Measurements from ENCODE around the gene BHMT. TPM values are rescaled to one million over a fixed set of nuclear protein-coding genes. Genes with fewer than 3 reads are reported as not detected.
A peak's percentile ranks its signal among the peaks of the same experiment; 100 is the strongest.

The BHMT gene, protein sequence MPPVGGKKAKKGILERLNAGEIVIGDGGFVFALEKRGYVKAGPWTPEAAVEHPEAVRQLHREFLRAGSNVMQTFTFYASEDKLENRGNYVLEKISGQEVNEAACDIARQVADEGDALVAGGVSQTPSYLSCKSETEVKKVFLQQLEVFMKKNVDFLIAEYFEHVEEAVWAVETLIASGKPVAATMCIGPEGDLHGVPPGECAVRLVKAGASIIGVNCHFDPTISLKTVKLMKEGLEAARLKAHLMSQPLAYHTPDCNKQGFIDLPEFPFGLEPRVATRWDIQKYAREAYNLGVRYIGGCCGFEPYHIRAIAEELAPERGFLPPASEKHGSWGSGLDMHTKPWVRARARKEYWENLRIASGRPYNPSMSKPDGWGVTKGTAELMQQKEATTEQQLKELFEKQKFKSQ
- not detected for polyA plus RNA-seq (ENCODE audit: low read depth in 6 of 6)

- Mint-ChIP-seq H3K4me1 (peaks cover 0 to 4% (median 2%) of the 10 kb centered on the region in 3 donors), H3K27me3 (peaks cover 54 to 66% (median 57%) of the 10 kb centered on the region in 3 donors)
Measured at GRCh38 chr5:79111387-79111959, at the start of gene BHMT. Gene BHMT (plus strand): TSS chr5:79111809. CDS start chr5:79111886, 77 bp downstream.

GRCh38 chr5:79062436-79062835 lies 49.2 kb upstream of the BHMT start:
- DNase-seq (no peak), ATAC-seq (ENCODE audit: low read depth in 2 of 2) (no peak)
- H3K4me3 Mint-ChIP-seq, result no peak overlapping the region
- H3K36me3 Mint-ChIP-seq, result no peaks in the 10 kb centered on the region
- no peak overlapping the region for H3K27ac Mint-ChIP-seq
- no peaks in the 10 kb centered on the region for H3K4me1 Mint-ChIP-seq
- no peaks in the 10 kb centered on the region for H3K9me3 Mint-ChIP-seq
- H3K27me3 Mint-ChIP-seq, result peaks cover 26 to 27% (median 26%) of the 10 kb centered on the region in 3 donors

More at GRCh38 chr5:79111387-79111959, at the start of gene BHMT:
- ATAC-seq (ENCODE audit: low read depth in 2 of 2) (no peak), DNase-seq (no peak)
- Mint-ChIP-seq H3K4me3 (no peak within 1 kb of the TSS), H3K27ac (no peak within 1 kb of the TSS), H3K36me3 (no peaks in the 10 kb centered on the region), H3K9me3 (no peaks in the 10 kb centered on the region)

DNA sequence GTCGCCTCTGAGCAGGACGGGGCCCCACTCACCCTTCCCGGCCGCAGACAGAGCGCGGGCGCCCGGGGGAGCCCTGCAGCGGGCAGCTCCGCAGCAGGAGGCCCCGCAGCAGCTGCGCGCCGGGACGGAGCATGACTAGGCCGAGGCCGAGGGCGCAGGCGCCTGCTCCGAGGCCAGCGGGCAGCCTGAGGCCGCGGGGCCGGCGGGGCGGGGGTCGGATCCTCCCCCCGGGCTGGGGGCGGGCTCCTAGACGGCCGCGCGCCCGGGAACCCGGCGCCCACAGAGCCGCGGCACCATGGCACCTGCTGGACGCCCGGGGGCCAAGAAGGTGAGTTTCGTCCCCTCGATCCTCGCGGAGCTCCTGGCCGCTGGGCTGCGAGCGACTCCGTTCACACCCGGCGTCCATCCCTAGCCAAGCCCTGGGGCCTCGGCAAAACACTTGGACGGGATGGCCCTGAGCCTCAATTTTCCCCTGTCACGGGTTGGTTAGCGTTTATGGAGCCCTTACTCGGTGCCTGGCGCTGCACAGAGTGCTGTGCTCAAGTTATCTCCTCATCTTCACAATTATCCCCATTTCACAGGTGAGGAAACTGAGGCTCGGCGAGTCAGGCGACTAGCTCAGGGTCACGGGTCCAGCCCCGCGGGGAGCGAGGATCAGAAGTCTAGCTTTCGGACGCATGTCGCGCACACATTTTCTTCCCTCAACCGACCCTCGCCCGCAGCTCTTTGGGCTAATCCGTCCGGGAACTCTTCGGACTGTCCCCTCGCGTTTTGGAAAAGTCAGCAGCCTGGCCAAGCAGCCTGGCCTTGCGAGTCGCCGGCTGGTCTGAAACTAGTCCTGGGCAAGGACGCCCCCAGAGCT lies 41.9 kb upstream of the BHMT start, which contains the start of the genes BHMT2 and DMGDH:
TSS of gene BHMT2 (plus strand) at position 280 of the 862 bp plus-strand sequence. CDS start at position 296, 16 bp downstream.
TSS of gene DMGDH (minus strand) at position 187 of the 862 bp plus-strand sequence. CDS start at position 133, 54 bp downstream.
- no peak for DNase-seq
- H3K4me1 Mint-ChIP-seq, result peaks cover 0 to 2% (median 0%) of the 10 kb centered on the region in 3 donors
- ATAC-seq (ENCODE audit: low read depth in 2 of 2), result no peak
- H3K36me3 Mint-ChIP-seq, result peaks cover 0 to 3% of the 10 kb centered on the region in 2 donors
- peaks cover 34 to 50% (median 45%) of the 10 kb centered on the region in 3 donors for H3K27me3 Mint-ChIP-seq
- peak within 1 kb of the TSS in 1 of 6 donors; percentile 37 for H3K27ac Mint-ChIP-seq
- peak within 1 kb of the TSS in 1 of 8 donors; percentile 50 for H3K4me3 Mint-ChIP-seq
- peaks cover 0 to 23% (median 4%) of the 10 kb centered on the region in 7 donors for H3K9me3 Mint-ChIP-seq

DNA sequence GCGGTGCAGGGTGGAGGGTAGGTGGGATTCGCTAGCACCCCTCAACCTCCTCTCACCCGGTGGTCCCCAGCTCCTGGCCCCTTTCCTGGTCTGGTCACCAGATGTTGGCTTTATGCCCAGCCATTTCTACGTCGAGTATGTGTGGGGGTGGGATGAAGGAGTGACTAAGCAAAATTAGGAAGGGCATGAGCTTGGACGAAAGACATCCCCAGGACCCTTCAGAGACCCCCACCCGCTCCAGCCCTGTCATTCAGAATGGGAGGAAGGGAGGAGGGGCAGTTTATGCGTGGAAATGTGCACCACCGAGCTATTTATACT lies 41.3 kb upstream of the BHMT start:
- Mint-ChIP-seq H3K36me3 (peaks cover 0 to 3% of the 10 kb centered on the region in 2 donors), H3K4me1 (peaks cover 0 to 2% (median 0%) of the 10 kb centered on the region in 3 donors), H3K27ac (peak overlapping the region in 1 of 6 donors; percentile 37), H3K9me3 (peaks cover 0 to 23% (median 4%) of the 10 kb centered on the region in 7 donors), H3K4me3 (no peak overlapping the region), H3K27me3 (peaks cover 34 to 51% (median 45%) of the 10 kb centered on the region in 3 donors)
- DNase-seq (no peak), ATAC-seq (ENCODE audit: low read depth in 2 of 2) (no peak)

- peaks cover 0 to 3% of the 10 kb centered on the region in 2 donors for H3K36me3 Mint-ChIP-seq
- no peaks in the 10 kb centered on the region for H3K4me1 Mint-ChIP-seq
- H3K4me3 Mint-ChIP-seq, result no peak overlapping the region
- no peak overlapping the region for H3K27ac Mint-ChIP-seq
- peaks cover 21 to 48% (median 35%) of the 10 kb centered on the region in 3 donors for H3K27me3 Mint-ChIP-seq
- peaks cover 0 to 13% (median 4%) of the 10 kb centered on the region in 7 donors for H3K9me3 Mint-ChIP-seq
- ATAC-seq (ENCODE audit: low read depth in 2 of 2) (no peak), DNase-seq (no peak)
Measured at GRCh38 chr5:79074641-79075040, 37.0 kb upstream of the BHMT start.

DNA sequence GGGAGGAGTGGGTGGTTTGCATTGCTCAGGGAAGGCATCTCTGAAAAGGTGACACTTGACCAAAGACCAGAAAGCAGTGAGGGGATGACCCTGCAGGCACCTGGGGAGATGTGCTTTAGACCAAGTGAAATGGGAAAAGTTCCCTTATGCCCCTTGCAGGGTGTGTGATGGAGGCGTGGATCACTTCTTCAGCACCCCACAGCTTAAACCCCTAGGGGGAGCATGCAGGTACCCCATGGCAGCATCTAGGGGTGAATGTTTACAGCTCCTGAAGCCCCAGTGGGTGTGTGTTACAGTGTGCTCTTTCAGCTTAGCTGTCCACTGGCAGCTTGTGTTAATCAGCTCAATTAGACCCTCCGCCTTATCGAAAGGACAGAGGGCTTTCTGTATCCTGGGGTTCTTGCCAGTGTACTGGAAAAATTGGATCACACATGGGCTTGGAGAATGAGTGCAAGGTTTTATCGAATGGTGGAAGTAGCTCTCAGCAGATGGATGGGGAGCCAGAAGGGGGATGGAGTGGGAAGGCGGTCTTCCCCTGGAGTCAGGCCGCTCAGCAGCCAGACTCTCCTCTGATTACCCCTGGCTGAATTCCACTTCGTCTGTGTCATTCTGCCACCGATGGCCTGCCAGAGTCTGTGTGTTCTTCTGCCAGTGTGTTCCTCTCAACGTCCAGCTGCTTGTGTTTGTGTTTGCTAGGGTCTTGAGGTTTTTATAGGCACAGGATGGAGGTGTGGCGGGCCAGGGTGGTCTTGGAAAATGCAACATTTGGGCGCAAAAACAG lies 35.8 kb upstream of the BHMT start:
- no peak overlapping the region for H3K27ac Mint-ChIP-seq
- H3K4me1 Mint-ChIP-seq, result no peaks in the 10 kb centered on the region
- ATAC-seq (ENCODE audit: low read depth in 2 of 2) (no peak), DNase-seq (no peak)
- H3K9me3 Mint-ChIP-seq, result peaks cover 0 to 13% (median 4%) of the 10 kb centered on the region in 7 donors
- no peak overlapping the region for H3K4me3 Mint-ChIP-seq
- peaks cover 19 to 37% (median 26%) of the 10 kb centered on the region in 3 donors for H3K27me3 Mint-ChIP-seq
- peaks cover 0 to 3% of the 10 kb centered on the region in 2 donors for H3K36me3 Mint-ChIP-seq

- Mint-ChIP-seq H3K4me3 (no peak overlapping the region), H3K4me1 (no peaks in the 10 kb centered on the region), H3K27ac (no peak overlapping the region), H3K36me3 (peaks cover 0 to 3% of the 10 kb centered on the region in 2 donors), H3K9me3 (peaks cover 0 to 13% (median 2%) of the 10 kb centered on the region in 7 donors), H3K27me3 (peaks cover 9 to 27% (median 16%) of the 10 kb centered on the region in 3 donors)
- ATAC-seq (ENCODE audit: low read depth in 2 of 2) (no peak), DNase-seq (no peak)
Measured at GRCh38 chr5:79076819-79077218, 34.8 kb upstream of the BHMT start.

DNA sequence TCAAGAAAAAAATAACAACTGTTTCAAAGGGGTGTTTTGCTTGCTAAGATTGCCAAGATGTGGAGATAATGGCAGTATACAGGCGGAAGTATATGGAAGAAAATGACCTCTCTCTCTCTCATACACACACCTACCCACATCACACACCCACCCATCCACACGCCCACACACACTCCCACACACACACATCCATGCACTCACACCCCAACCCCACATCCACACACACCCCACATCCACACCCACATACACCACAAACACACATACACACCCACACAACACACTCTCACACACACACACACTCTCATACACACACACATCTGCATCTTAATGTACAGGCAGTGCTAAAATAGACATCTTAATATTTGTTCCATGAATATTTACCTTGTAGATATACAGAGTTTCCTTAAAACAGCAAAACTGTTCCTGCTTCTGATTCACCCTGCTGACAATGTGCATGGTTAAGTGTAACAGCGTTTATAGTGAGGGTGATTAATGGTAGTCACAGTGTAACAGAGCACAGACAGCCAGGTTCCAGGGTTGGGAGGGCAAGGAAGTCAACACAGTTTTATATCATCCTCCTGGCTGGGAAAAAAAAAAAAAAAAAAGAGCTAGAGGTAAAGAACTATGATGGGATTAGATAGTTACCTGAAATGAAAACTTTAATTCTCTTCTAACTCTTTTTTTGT lies 33.8 kb upstream of the BHMT start:
- DNase-seq (no peak), ATAC-seq (ENCODE audit: low read depth in 2 of 2) (no peak)
- peak overlapping the region in 1 of 6 donors; percentile 28 for H3K27ac Mint-ChIP-seq

GRCh38 chr5:79080804-79081203 lies 30.8 kb upstream of the BHMT start:
- H3K27me3 Mint-ChIP-seq, result peaks cover 0 to 13% (median 8%) of the 10 kb centered on the region in 3 donors
- ATAC-seq (ENCODE audit: low read depth in 2 of 2), result no peak
- no peaks in the 10 kb centered on the region for H3K9me3 Mint-ChIP-seq
- H3K4me3 Mint-ChIP-seq, result no peak overlapping the region
- no peaks in the 10 kb centered on the region for H3K4me1 Mint-ChIP-seq
- H3K27ac Mint-ChIP-seq, result no peak overlapping the region
- H3K36me3 Mint-ChIP-seq, result no peaks in the 10 kb centered on the region
- DNase-seq, result no peak

More for the DNA sequence above, 33.8 kb upstream of the BHMT start:
- H3K27me3 Mint-ChIP-seq, result peaks cover under 1 to 19% (median 12%) of the 10 kb centered on the region in 3 donors
- H3K4me1 Mint-ChIP-seq, result no peaks in the 10 kb centered on the region
- peaks cover 0 to 9% (median 0%) of the 10 kb centered on the region in 7 donors for H3K9me3 Mint-ChIP-seq
- no peak overlapping the region for H3K4me3 Mint-ChIP-seq
- no peaks in the 10 kb centered on the region for H3K36me3 Mint-ChIP-seq

DNA sequence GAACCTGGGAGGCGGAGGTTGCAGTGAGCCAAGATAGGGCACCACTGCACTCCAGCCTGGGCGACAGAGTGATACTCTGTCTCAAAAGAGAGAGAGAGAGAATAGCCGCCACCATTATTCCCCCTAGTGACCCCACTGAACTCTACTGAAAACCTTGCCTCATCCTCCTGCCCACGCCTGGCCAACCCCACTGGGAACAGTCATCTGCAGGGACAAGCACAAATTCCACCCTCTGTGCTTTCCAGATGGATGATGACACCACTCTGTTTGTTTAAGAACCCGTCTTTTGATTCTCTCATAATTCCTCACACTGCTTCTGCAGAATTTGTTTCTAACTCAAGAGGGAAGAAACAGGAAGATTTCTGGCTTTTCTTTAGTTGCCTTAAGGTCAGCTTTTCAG lies 29.8 kb upstream of the BHMT start:
- no peaks in the 10 kb centered on the region for H3K36me3 Mint-ChIP-seq
- H3K4me1 Mint-ChIP-seq, result no peaks in the 10 kb centered on the region
- H3K27ac Mint-ChIP-seq, result no peak overlapping the region
- peaks cover 0 to 6% (median 4%) of the 10 kb centered on the region in 3 donors for H3K27me3 Mint-ChIP-seq
- ATAC-seq (ENCODE audit: low read depth in 2 of 2), result no peak
- no peak for DNase-seq
- peak overlapping the region in 1 of 8 donors; percentile 37 for H3K4me3 Mint-ChIP-seq
- no peaks in the 10 kb centered on the region for H3K9me3 Mint-ChIP-seq

- Mint-ChIP-seq H3K27ac (no peak overlapping the region), H3K36me3 (no peaks in the 10 kb centered on the region), H3K4me3 (no peak overlapping the region), H3K27me3 (peaks cover 9 to 19% (median 13%) of the 10 kb centered on the region in 3 donors), H3K9me3 (no peaks in the 10 kb centered on the region), H3K4me1 (no peaks in the 10 kb centered on the region)
- no peak for ATAC-seq (ENCODE audit: low read depth in 2 of 2)
- no peak for DNase-seq
Measured at GRCh38 chr5:79086116-79086515, 25.5 kb upstream of the BHMT start.

- no peak for ATAC-seq (ENCODE audit: low read depth in 2 of 2)
Measured at GRCh38 chr5:79088507-79088906, 23.1 kb upstream of the BHMT start.

More at GRCh38 chr5:79088507-79088906, 23.1 kb upstream of the BHMT start:
- no peak overlapping the region for H3K4me3 Mint-ChIP-seq
- no peaks in the 10 kb centered on the region for H3K4me1 Mint-ChIP-seq
- no peaks in the 10 kb centered on the region for H3K9me3 Mint-ChIP-seq
- DNase-seq, result no peak
- H3K27ac Mint-ChIP-seq, result no peak overlapping the region
- H3K27me3 Mint-ChIP-seq, result peaks cover 10 to 34% (median 13%) of the 10 kb centered on the region in 3 donors
- H3K36me3 Mint-ChIP-seq, result no peaks in the 10 kb centered on the region
